ENCODE results near the gene PTPRJ.

PTPRJ gene

GRCh38 chr11:48056325-48057183 is 76.2 kb downstream of the PTPRJ start:
- no peak for DNase-seq
- Histone ChIP-seq H2AFZ (ENCODE audit: low read depth, low read length) (no peak overlapping the region), H3K9ac (ENCODE audit: low read length) (no peak overlapping the region), H2BK120ac (ENCODE audit: low read depth, low read length) (no peak overlapping the region), H2BK12ac (ENCODE audit: low read length in 2 of 2) (peak overlapping the region in 1 of 2 experiments; percentile 45), H3K27me3 (ENCODE audit: control insufficient read depth in 1 of 2, insufficient read depth in 1 of 2, low read length in 2 of 2) (no peaks in the 10 kb centered on the region), H3K4me3 (ENCODE audit: insufficient read depth in 1 of 2, low read depth in 1 of 2, low read length in 2 of 2) (no peak overlapping the region), H3K79me1 (replicated peaks; ENCODE audit: low read length, poor library complexity, severe bottlenecking) (peaks cover 2% of the 10 kb centered on the region), H3K4ac (ENCODE audit: low read depth in 1 of 2, low read length in 2 of 2) (no peak overlapping the region), H2BK5ac (ENCODE audit: low read depth, low read length, poor library complexity, severe bottlenecking) (peak overlapping the region; percentile 51), H3K14ac (ENCODE audit: low read length in 2 of 2) (no peak overlapping the region), H4K91ac (ENCODE audit: low read length) (no peak overlapping the region), H3K4me1 (ENCODE audit: control insufficient read depth, insufficient read depth, low read depth, low read length) (peaks cover 41% of the 10 kb centered on the region), H3K27ac (ENCODE audit: low read length, poor library complexity, severe bottlenecking) (peak overlapping the region; percentile 95), H2AK5ac (ENCODE audit: low read length, severe bottlenecking) (peak overlapping the region; percentile 71), H4K8ac (ENCODE audit: low read length) (no peak overlapping the region), H3K18ac (ENCODE audit: low read depth in 1 of 2, low read length in 2 of 2) (peak overlapping the region in 1 of 2 experiments; percentile 28), H3K36me3 (ENCODE audit: control insufficient read depth in 1 of 2, insufficient read depth in 2 of 2, low read depth in 1 of 2, low read length in 2 of 2) (peaks cover 0 to 4% of the 10 kb centered on the region in 2 experiments), H2BK15ac (ENCODE audit: low read depth, poor library complexity, severe bottlenecking) (no peak overlapping the region), H3K4me2 (ENCODE audit: low read length, poor library complexity, severe bottlenecking) (no peak overlapping the region), H3K23ac (ENCODE audit: low read length in 2 of 2) (no peak overlapping the region), H3K9me3 (ENCODE audit: control insufficient read depth, low read length) (no peaks in the 10 kb centered on the region)
- WGBS = 94% methylated on average over 17 of the region's 20 CpGs

- no peak overlapping the region for H3K4me2 ChIP-seq (ENCODE audit: low read length, poor library complexity, severe bottlenecking)
- peaks cover 2% of the 10 kb centered on the region for H3K79me1 ChIP-seq (replicated peaks; ENCODE audit: low read length, poor library complexity, severe bottlenecking)
- WGBS = 100% methylated on average over 2 of the region's 2 CpGs
- H3K27me3 ChIP-seq (ENCODE audit: control insufficient read depth in 1 of 2, insufficient read depth in 1 of 2, low read length in 2 of 2) = no peaks in the 10 kb centered on the region
- H4K91ac ChIP-seq (ENCODE audit: low read length) = no peak overlapping the region
- H3K36me3 ChIP-seq (ENCODE audit: control insufficient read depth in 1 of 2, insufficient read depth in 2 of 2, low read depth in 1 of 2, low read length in 2 of 2) = peaks cover 0 to 4% of the 10 kb centered on the region in 2 experiments
- H3K4me3 ChIP-seq (ENCODE audit: insufficient read depth in 1 of 2, low read depth in 1 of 2, low read length in 2 of 2) = no peak overlapping the region
- H3K4me1 ChIP-seq (ENCODE audit: control insufficient read depth, insufficient read depth, low read depth, low read length) = peaks cover 37% of the 10 kb centered on the region
- DNase-seq = no peak
- H3K9ac ChIP-seq (ENCODE audit: low read length) = no peak overlapping the region
- no peak overlapping the region for H3K4ac ChIP-seq (ENCODE audit: low read depth in 1 of 2, low read length in 2 of 2)
- no peak overlapping the region for H4K8ac ChIP-seq (ENCODE audit: low read length)
- H2BK120ac ChIP-seq (ENCODE audit: low read depth, low read length) = no peak overlapping the region
- H2BK5ac ChIP-seq (ENCODE audit: low read depth, low read length, poor library complexity, severe bottlenecking) = no peak overlapping the region
- H3K18ac ChIP-seq (ENCODE audit: low read depth in 1 of 2, low read length in 2 of 2) = no peak overlapping the region
- no peak overlapping the region for H3K14ac ChIP-seq (ENCODE audit: low read length in 2 of 2)
- no peak overlapping the region for H2AFZ ChIP-seq (ENCODE audit: low read depth, low read length)
- no peak overlapping the region for H3K27ac ChIP-seq (ENCODE audit: low read length, poor library complexity, severe bottlenecking)
- no peak overlapping the region for H2BK12ac ChIP-seq (ENCODE audit: low read length in 2 of 2)
- H3K23ac ChIP-seq (ENCODE audit: low read length in 2 of 2) = no peak overlapping the region
- H2BK15ac ChIP-seq (ENCODE audit: low read depth, poor library complexity, severe bottlenecking) = no peak overlapping the region
- H3K9me3 ChIP-seq (ENCODE audit: control insufficient read depth, low read length) = no peaks in the 10 kb centered on the region
- peak overlapping the region; percentile 49 for H2AK5ac ChIP-seq (ENCODE audit: low read length, severe bottlenecking)
Measured at GRCh38 chr11:48058064-48058463, 77.7 kb downstream of the PTPRJ start.

GRCh38 chr11:48058788-48059187 is 78.4 kb downstream of the PTPRJ start:
- Histone ChIP-seq H3K79me1 (replicated peaks; ENCODE audit: low read length, poor library complexity, severe bottlenecking) (peaks cover 2% of the 10 kb centered on the region), H3K4me2 (ENCODE audit: low read length, poor library complexity, severe bottlenecking) (no peak overlapping the region), H2AFZ (ENCODE audit: low read depth, low read length) (no peak overlapping the region), H2BK120ac (ENCODE audit: low read depth, low read length) (no peak overlapping the region), H2BK12ac (ENCODE audit: low read length in 2 of 2) (no peak overlapping the region), H3K9me3 (ENCODE audit: control insufficient read depth, low read length) (no peaks in the 10 kb centered on the region), H3K14ac (ENCODE audit: low read length in 2 of 2) (no peak overlapping the region), H3K9ac (ENCODE audit: low read length) (no peak overlapping the region), H3K18ac (ENCODE audit: low read depth in 1 of 2, low read length in 2 of 2) (no peak overlapping the region), H3K4me3 (ENCODE audit: insufficient read depth in 1 of 2, low read depth in 1 of 2, low read length in 2 of 2) (no peak overlapping the region), H3K27ac (ENCODE audit: low read length, poor library complexity, severe bottlenecking) (no peak overlapping the region), H3K36me3 (ENCODE audit: control insufficient read depth in 1 of 2, insufficient read depth in 2 of 2, low read depth in 1 of 2, low read length in 2 of 2) (peaks cover 0 to 4% of the 10 kb centered on the region in 2 experiments), H4K91ac (ENCODE audit: low read length) (no peak overlapping the region), H3K4me1 (ENCODE audit: control insufficient read depth, insufficient read depth, low read depth, low read length) (peaks cover 37% of the 10 kb centered on the region), H2AK5ac (ENCODE audit: low read length, severe bottlenecking) (peak overlapping the region; percentile 36), H2BK15ac (ENCODE audit: low read depth, poor library complexity, severe bottlenecking) (no peak overlapping the region), H3K4ac (ENCODE audit: low read depth in 1 of 2, low read length in 2 of 2) (no peak overlapping the region), H3K23ac (ENCODE audit: low read length in 2 of 2) (no peak overlapping the region), H4K8ac (ENCODE audit: low read length) (no peak overlapping the region), H2BK5ac (ENCODE audit: low read depth, low read length, poor library complexity, severe bottlenecking) (no peak overlapping the region), H3K27me3 (ENCODE audit: control insufficient read depth in 1 of 2, insufficient read depth in 1 of 2, low read length in 2 of 2) (no peaks in the 10 kb centered on the region)
- 97% methylated on average over 12 of the region's 12 CpGs for WGBS
- no peak for DNase-seq

GRCh38 chr11:48062649-48063048 is 82.3 kb downstream of the PTPRJ start:
- WGBS = 100% methylated on average over 2 of the region's 3 CpGs

More at GRCh38 chr11:48062649-48063048, 82.3 kb downstream of the PTPRJ start:
- Histone ChIP-seq H3K9ac (ENCODE audit: low read length) (no peak overlapping the region), H3K18ac (ENCODE audit: low read depth in 1 of 2, low read length in 2 of 2) (no peak overlapping the region), H2AK5ac (ENCODE audit: low read length, severe bottlenecking) (peak overlapping the region; percentile 49), H2BK12ac (ENCODE audit: low read length in 2 of 2) (no peak overlapping the region), H3K14ac (ENCODE audit: low read length in 2 of 2) (no peak overlapping the region), H2BK120ac (ENCODE audit: low read depth, low read length) (no peak overlapping the region), H4K8ac (ENCODE audit: low read length) (no peak overlapping the region), H3K9me3 (ENCODE audit: control insufficient read depth, low read length) (no peaks in the 10 kb centered on the region), H3K23ac (ENCODE audit: low read length in 2 of 2) (no peak overlapping the region), H4K91ac (ENCODE audit: low read length) (no peak overlapping the region), H3K36me3 (ENCODE audit: control insufficient read depth in 1 of 2, insufficient read depth in 2 of 2, low read depth in 1 of 2, low read length in 2 of 2) (peaks cover 0 to 4% of the 10 kb centered on the region in 2 experiments), H3K4me1 (ENCODE audit: control insufficient read depth, insufficient read depth, low read depth, low read length) (peaks cover 30% of the 10 kb centered on the region), H3K27ac (ENCODE audit: low read length, poor library complexity, severe bottlenecking) (peak overlapping the region; percentile 30), H3K4me3 (ENCODE audit: insufficient read depth in 1 of 2, low read depth in 1 of 2, low read length in 2 of 2) (no peak overlapping the region), H2AFZ (ENCODE audit: low read depth, low read length) (no peak overlapping the region), H3K79me1 (replicated peaks; ENCODE audit: low read length, poor library complexity, severe bottlenecking) (peaks cover 2% of the 10 kb centered on the region), H2BK5ac (ENCODE audit: low read depth, low read length, poor library complexity, severe bottlenecking) (no peak overlapping the region), H2BK15ac (ENCODE audit: low read depth, poor library complexity, severe bottlenecking) (no peak overlapping the region), H3K4me2 (ENCODE audit: low read length, poor library complexity, severe bottlenecking) (no peak overlapping the region), H3K27me3 (ENCODE audit: control insufficient read depth in 1 of 2, insufficient read depth in 1 of 2, low read length in 2 of 2) (no peaks in the 10 kb centered on the region), H3K4ac (ENCODE audit: low read depth in 1 of 2, low read length in 2 of 2) (no peak overlapping the region)
- DNase-seq = no peak
